CD4-positive, alpha-beta memory T cell (primary cell): Measurements from ENCODE around the gene RBMS3. TPM values are rescaled to one million over a fixed set of nuclear protein-coding genes. Genes with fewer than 3 reads are reported as not detected.

Experiments
- CTCF ChIA-PET: fragments of 350-600 bp; sonication (Branson Sonifier 250); formaldehyde crosslinking; loops from one replicate; lab custom pipeline; 2021; ENCODE audit warnings: inconsistent platforms; ENCODE audit not compliant: partially characterized antibody; lab: Charles Lee
- POLR2A ChIA-PET: fragments of 350-600 bp; sonication (Branson Sonifier 250); formaldehyde crosslinking; loops from one replicate; lab custom pipeline; 2021; ENCODE audit not compliant: partially characterized antibody; lab: Charles Lee
- DNase-seq, 5 donors: peaks; one replicate each; pipeline versions ENCODE4 v3.0.0 to v3.0.0-alpha.2; 2020 to 2022; ENCODE audit warnings: mixed read lengths in 1 of 5
- H3K27ac ChIP-seq: one replicate; pipeline ENCODE4 v1.7.0; 2013; ENCODE audit warnings: low read depth, low read length
- H3K27me3 ChIP-seq: 2 replicates; pipeline ENCODE4 v1.7.0; 2013; ENCODE audit warnings: mild to moderate bottlenecking, low read length, moderate library complexity; ENCODE audit not compliant: insufficient read depth
- H3K36me3 ChIP-seq: 2 replicates; pipeline ENCODE4 v1.7.0; 2013; ENCODE audit warnings: mild to moderate bottlenecking, low read length, moderate library complexity; ENCODE audit not compliant: insufficient read depth
- H3K4me1 ChIP-seq: 2 replicates; pipeline ENCODE4 v1.7.0; 2013; ENCODE audit warnings: mild to moderate bottlenecking, low read length, moderate library complexity; ENCODE audit not compliant: insufficient read depth
- H3K4me3 ChIP-seq, 2 donors: one replicate each; pipeline ENCODE4 v1.7.0; 2013; ENCODE audit warnings: low read length in 2 of 2, mild to moderate bottlenecking in 1 of 2
- H3K9me3 ChIP-seq, 2 donors: one replicate each; pipeline ENCODE4 v1.7.0; 2013; ENCODE audit warnings: low read length in 2 of 2, control low read depth in 1 of 2; ENCODE audit not compliant: control insufficient read depth in 1 of 2
- H3K27ac Mint-ChIP-seq, 7 donors: one replicate each; pipeline ENCODE4 v1.8.0; 2020 to 2021; ENCODE audit warnings: mixed read lengths in 7 of 7, mild to moderate bottlenecking in 6 of 7, inconsistent platforms in 3 of 7, moderate library complexity in 3 of 7
- H3K27me3 Mint-ChIP-seq, 2 donors: one replicate each; pipeline ENCODE4 v1.8.0; 2020 to 2021; ENCODE audit warnings: mixed read lengths in 2 of 2
- H3K36me3 Mint-ChIP-seq, 2 donors: one replicate each; pipeline ENCODE4 v1.8.0; 2020 to 2021; ENCODE audit warnings: mixed read lengths in 2 of 2, inconsistent platforms in 1 of 2, mild to moderate bottlenecking in 1 of 2
- H3K4me1 Mint-ChIP-seq, 4 donors: one replicate each; pipeline ENCODE4 v1.8.0; 2020 to 2021; ENCODE audit warnings: mixed read lengths in 4 of 4, mild to moderate bottlenecking in 1 of 4
- H3K4me3 Mint-ChIP-seq, 8 donors: one replicate each; pipeline ENCODE4 v1.8.0; 2020 to 2021; ENCODE audit warnings: mixed read lengths in 8 of 8, mild to moderate bottlenecking in 7 of 8, moderate library complexity in 6 of 8, inconsistent platforms in 3 of 8
- H3K9me3 Mint-ChIP-seq, 8 donors: one replicate each; pipeline ENCODE4 v1.8.0; 2020 to 2021; ENCODE audit warnings: mixed read lengths in 8 of 8, mild to moderate bottlenecking in 5 of 8, inconsistent platforms in 3 of 8, moderate library complexity in 1 of 8
- intact Hi-C: fragments of 100-400 bp; cut with micrococcal nuclease; formaldehyde crosslinking; loops from one replicate; pipeline ENCODE4 v1.15.1; 2023
- polyA plus RNA-seq, 2 donors: library from polyadenylated mRNA; unstranded; fragments of 300-500 nt; fragmentation: Illumina TruSeq; gene quantifications; one replicate each; pipeline ENCODE4 v1.2.3, GENCODE V29; 2021
- total RNA-seq, 2 experiments: library from RNA; stranded (reverse); gene quantifications; one replicate each; pipeline ENCODE4 v1.2.3, GENCODE V29; 2021

The RBMS3 gene
- total and polyA plus RNA-seq, 4 experiments from 2014 or later = 0.70 to 1.6 (median 1.0) TPM; not detected in 1

GRCh38 chr3:29451920-29452319 is 171.0 kb downstream of the RBMS3 start:
- ChIA-PET POLR2A (no interaction called here), CTCF (no interaction called here)
- no peak overlapping the region for H3K4me3 ChIP-seq
- Mint-ChIP-seq H3K27ac (no peak overlapping the region), H3K4me1 (no peaks in the 10 kb centered on the region), H3K36me3 (no peaks in the 10 kb centered on the region), H3K9me3 (peaks cover 0 to 5% (median 0%) of the 10 kb centered on the region in 8 donors), H3K4me3 (no peak overlapping the region), H3K27me3 (no peaks in the 10 kb centered on the region)
- H3K27ac ChIP-seq = no peak overlapping the region
- H3K27me3 ChIP-seq = no peaks in the 10 kb centered on the region
- no peak for DNase-seq
- H3K9me3 ChIP-seq = no peaks in the 10 kb centered on the region
- intact Hi-C loops = no loop called here
- no peaks in the 10 kb centered on the region for H3K4me1 ChIP-seq
- H3K36me3 ChIP-seq = no peaks in the 10 kb centered on the region

DNA sequence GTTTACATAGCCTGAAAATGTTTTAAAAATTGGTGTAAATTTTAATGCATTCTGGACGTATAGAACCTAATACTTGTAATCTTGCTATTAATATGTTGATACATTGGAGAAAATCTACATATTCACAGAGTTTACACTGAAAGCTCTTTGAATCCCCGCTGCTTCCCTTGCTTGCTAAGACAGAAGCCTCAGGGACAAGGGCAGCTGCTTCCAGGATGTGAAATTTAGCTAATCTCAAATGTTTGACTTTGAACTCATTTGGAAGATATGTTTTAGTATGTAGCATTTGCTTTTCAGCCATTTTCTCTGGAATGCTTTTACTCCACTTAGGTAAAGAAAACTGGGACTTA is 172.0 kb downstream of the RBMS3 start:
- no peak overlapping the region for H3K4me3 Mint-ChIP-seq
- no peaks in the 10 kb centered on the region for H3K27me3 Mint-ChIP-seq
- peaks cover 0 to 5% (median 0%) of the 10 kb centered on the region in 8 donors for H3K9me3 Mint-ChIP-seq
- no peak overlapping the region for H3K4me3 ChIP-seq
- no peaks in the 10 kb centered on the region for H3K4me1 Mint-ChIP-seq
- no peaks in the 10 kb centered on the region for H3K36me3 ChIP-seq
- intact Hi-C loops = no loop called here
- ChIA-PET CTCF (interaction anchor here (0.7 kb wide), 1 partner anchor 18 kb away, joined by 3 read pairs; no protein-coding TSS in a partner anchor), POLR2A (no interaction called here)
- H3K9me3 ChIP-seq = no peaks in the 10 kb centered on the region
- no peaks in the 10 kb centered on the region for H3K27me3 ChIP-seq
- H3K27ac ChIP-seq = no peak overlapping the region
- H3K27ac Mint-ChIP-seq = no peak overlapping the region
- no peak for DNase-seq
- no peaks in the 10 kb centered on the region for H3K36me3 Mint-ChIP-seq
- no peaks in the 10 kb centered on the region for H3K4me1 ChIP-seq

DNA sequence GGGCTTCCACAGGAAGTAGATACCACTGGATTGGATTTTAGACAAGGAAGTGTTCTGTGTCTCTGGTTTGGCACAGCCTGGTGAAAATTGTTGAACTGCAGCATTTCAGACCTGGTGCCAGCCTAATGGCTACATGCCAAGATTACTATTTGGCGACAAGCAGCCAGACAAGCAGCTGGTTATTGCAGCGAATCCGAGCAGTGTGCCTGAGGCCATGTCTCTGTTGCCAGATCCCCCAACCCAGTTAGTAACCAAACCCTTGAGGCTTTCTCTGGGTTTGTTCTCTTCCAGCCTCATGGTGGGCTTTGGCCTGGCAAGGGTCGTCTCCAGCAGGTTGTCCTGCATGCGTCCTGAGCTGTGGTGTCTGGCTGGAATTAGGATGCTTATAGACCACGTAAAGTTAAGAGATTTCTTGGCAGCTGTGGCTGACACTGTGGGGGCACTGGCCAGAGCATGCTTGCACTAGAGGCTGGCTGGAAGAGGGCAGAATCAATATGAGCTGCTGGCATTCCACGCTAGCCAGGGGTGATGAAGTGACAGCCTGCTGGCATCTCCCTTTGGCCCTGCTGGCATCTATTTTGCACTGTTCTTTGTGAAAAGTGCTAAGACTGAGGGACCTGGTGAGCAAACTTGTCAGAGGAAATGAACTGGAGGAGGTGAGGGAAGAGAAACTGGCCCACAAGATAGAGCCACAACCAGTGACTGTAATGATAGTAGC is 172.6 kb downstream of the RBMS3 start:
- H3K4me3 ChIP-seq = no peak overlapping the region
- intact Hi-C loops = no loop called here
- no peak overlapping the region for H3K27ac Mint-ChIP-seq
- H3K4me3 Mint-ChIP-seq = no peak overlapping the region
- H3K4me1 ChIP-seq = no peaks in the 10 kb centered on the region
- no peak for DNase-seq
- H3K36me3 Mint-ChIP-seq = no peaks in the 10 kb centered on the region
- ChIA-PET CTCF (interaction anchor here (0.7 kb wide), 1 partner anchor 19 kb away, joined by 3 read pairs; no protein-coding TSS in a partner anchor), POLR2A (no interaction called here)
- no peaks in the 10 kb centered on the region for H3K27me3 ChIP-seq
- no peak overlapping the region for H3K27ac ChIP-seq
- no peaks in the 10 kb centered on the region for H3K36me3 ChIP-seq
- H3K4me1 Mint-ChIP-seq = no peaks in the 10 kb centered on the region
- H3K9me3 Mint-ChIP-seq = peaks cover 0 to 5% (median 0%) of the 10 kb centered on the region in 8 donors
- H3K9me3 ChIP-seq = no peaks in the 10 kb centered on the region
- no peaks in the 10 kb centered on the region for H3K27me3 Mint-ChIP-seq

DNA sequence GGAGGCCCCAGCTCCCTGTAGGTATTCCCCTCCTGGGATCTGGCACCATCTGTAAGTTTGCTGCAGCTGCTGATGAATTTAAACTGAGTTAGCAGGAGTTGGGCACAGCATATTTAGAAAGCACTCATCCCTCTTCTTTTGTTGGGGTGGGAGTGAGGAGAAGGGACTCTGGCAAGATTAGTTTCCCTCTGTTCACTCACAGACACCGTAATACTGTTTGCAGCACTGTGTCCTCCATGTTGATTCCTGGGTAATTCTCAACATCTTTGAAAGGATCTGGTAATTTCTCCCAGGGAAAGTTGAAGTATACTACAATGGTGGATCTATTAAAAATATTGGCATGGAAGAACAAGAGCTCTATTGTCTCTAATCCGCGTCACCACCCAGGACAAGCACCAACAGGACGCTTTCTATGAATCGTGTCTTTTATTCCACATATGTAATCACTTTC is 173.3 kb downstream of the RBMS3 start:
- ChIA-PET CTCF (no interaction called here), POLR2A (no interaction called here)
- no peak for DNase-seq
- H3K4me1 ChIP-seq = no peaks in the 10 kb centered on the region
- Mint-ChIP-seq H3K36me3 (no peaks in the 10 kb centered on the region), H3K27me3 (no peaks in the 10 kb centered on the region), H3K4me3 (no peak overlapping the region), H3K27ac (no peak overlapping the region), H3K4me1 (no peaks in the 10 kb centered on the region), H3K9me3 (peaks cover 0 to 5% (median 0%) of the 10 kb centered on the region in 8 donors)
- H3K36me3 ChIP-seq = no peaks in the 10 kb centered on the region
- intact Hi-C loops = no loop called here
- no peaks in the 10 kb centered on the region for H3K27me3 ChIP-seq
- H3K4me3 ChIP-seq = no peak overlapping the region
- no peak overlapping the region for H3K27ac ChIP-seq
- H3K9me3 ChIP-seq = no peaks in the 10 kb centered on the region

DNA sequence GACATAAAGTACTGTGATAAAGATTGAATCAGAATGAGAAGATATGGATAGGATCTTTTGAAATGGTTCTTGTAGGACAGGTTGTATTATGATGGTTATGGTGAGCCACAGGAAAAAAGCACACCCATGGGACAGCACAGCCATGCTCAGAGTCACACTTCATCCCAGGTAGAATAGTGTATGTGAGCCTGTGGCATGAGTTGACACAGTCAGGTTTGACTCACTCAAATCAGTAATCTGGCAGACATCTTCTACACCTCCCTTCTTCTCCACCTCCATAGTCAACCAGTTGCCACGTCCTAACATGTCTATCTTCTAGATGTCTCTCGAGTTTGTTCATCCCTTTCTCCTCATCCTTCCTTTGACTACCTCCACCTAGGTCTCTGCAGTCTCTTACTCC is 176.0 kb downstream of the RBMS3 start:
- H3K27me3 ChIP-seq = no peaks in the 10 kb centered on the region
- POLR2A ChIA-PET = no interaction called here
- no peak overlapping the region for H3K27ac Mint-ChIP-seq

GRCh38 chr3:29463304-29463703 is 182.4 kb downstream of the RBMS3 start:
- intact Hi-C loops = no loop called here
- POLR2A ChIA-PET = no interaction called here
- no peak for DNase-seq
- H3K9me3 Mint-ChIP-seq = peaks cover 0 to 2% (median 0%) of the 10 kb centered on the region in 8 donors
- Histone ChIP-seq H3K4me3 (no peak overlapping the region), H3K9me3 (no peaks in the 10 kb centered on the region), H3K36me3 (no peaks in the 10 kb centered on the region), H3K4me1 (no peaks in the 10 kb centered on the region), H3K27ac (no peak overlapping the region), H3K27me3 (no peaks in the 10 kb centered on the region)
- CTCF ChIA-PET = no interaction called here
- H3K4me3 Mint-ChIP-seq = no peak overlapping the region
- H3K27me3 Mint-ChIP-seq = no peaks in the 10 kb centered on the region
- no peak overlapping the region for H3K27ac Mint-ChIP-seq
- no peaks in the 10 kb centered on the region for H3K36me3 Mint-ChIP-seq
- no peaks in the 10 kb centered on the region for H3K4me1 Mint-ChIP-seq

More for the DNA sequence above, 176.0 kb downstream of the RBMS3 start:
- no peak overlapping the region for H3K27ac ChIP-seq
- Mint-ChIP-seq H3K36me3 (no peaks in the 10 kb centered on the region), H3K4me1 (no peaks in the 10 kb centered on the region), H3K27me3 (no peaks in the 10 kb centered on the region), H3K4me3 (no peak overlapping the region), H3K9me3 (peaks cover 0 to 2% (median 0%) of the 10 kb centered on the region in 8 donors)
- H3K4me1 ChIP-seq = no peaks in the 10 kb centered on the region
- H3K9me3 ChIP-seq = no peaks in the 10 kb centered on the region
- no peak overlapping the region for H3K4me3 ChIP-seq
- intact Hi-C loops = no loop called here
- no peak for DNase-seq
- no peaks in the 10 kb centered on the region for H3K36me3 ChIP-seq
- CTCF ChIA-PET = no interaction called here

GRCh38 chr3:29465836-29466235 is 185.0 kb downstream of the RBMS3 start:
- Histone ChIP-seq H3K9me3 (no peaks in the 10 kb centered on the region), H3K27ac (no peak overlapping the region), H3K4me1 (no peaks in the 10 kb centered on the region), H3K4me3 (no peak overlapping the region), H3K36me3 (no peaks in the 10 kb centered on the region), H3K27me3 (no peaks in the 10 kb centered on the region)
- H3K4me3 Mint-ChIP-seq = no peak overlapping the region
- intact Hi-C loops = no loop called here
- ChIA-PET CTCF (no interaction called here), POLR2A (no interaction called here)
- peaks cover 0 to 2% (median 0%) of the 10 kb centered on the region in 8 donors for H3K9me3 Mint-ChIP-seq
- no peak overlapping the region for H3K27ac Mint-ChIP-seq
- no peak for DNase-seq
- no peaks in the 10 kb centered on the region for H3K4me1 Mint-ChIP-seq
- H3K27me3 Mint-ChIP-seq = no peaks in the 10 kb centered on the region
- no peaks in the 10 kb centered on the region for H3K36me3 Mint-ChIP-seq
